Fibroblast of lung (primary cell): ENCODE measurements around the gene KLHL17.

ENCODE experiments used
- EZH2 ChIP-seq: IDR thresholded peaks from 2 replicates; pipeline ENCODE4 v1.5.1; 2012; ENCODE audit warnings: low read length, control low read depth, mild to moderate bottlenecking; ENCODE audit errors: missing control alignments
- TF ChIP-seq, protein P1 (sequence below), 2 donors: IDR thresholded peaks in 1 of 2; conservative IDR thresholded peaks in 1 of 2; 1 replicate in 1 of 2; 2 replicates in 1 of 2; pipeline ENCODE4 v1.5.1; 2011 to 2012; ENCODE audit warnings: low read length in 2 of 2, control low read depth in 1 of 2, inconsistent platforms in 1 of 2, low read depth in 1 of 2, mild to moderate bottlenecking in 1 of 2

DNA sequence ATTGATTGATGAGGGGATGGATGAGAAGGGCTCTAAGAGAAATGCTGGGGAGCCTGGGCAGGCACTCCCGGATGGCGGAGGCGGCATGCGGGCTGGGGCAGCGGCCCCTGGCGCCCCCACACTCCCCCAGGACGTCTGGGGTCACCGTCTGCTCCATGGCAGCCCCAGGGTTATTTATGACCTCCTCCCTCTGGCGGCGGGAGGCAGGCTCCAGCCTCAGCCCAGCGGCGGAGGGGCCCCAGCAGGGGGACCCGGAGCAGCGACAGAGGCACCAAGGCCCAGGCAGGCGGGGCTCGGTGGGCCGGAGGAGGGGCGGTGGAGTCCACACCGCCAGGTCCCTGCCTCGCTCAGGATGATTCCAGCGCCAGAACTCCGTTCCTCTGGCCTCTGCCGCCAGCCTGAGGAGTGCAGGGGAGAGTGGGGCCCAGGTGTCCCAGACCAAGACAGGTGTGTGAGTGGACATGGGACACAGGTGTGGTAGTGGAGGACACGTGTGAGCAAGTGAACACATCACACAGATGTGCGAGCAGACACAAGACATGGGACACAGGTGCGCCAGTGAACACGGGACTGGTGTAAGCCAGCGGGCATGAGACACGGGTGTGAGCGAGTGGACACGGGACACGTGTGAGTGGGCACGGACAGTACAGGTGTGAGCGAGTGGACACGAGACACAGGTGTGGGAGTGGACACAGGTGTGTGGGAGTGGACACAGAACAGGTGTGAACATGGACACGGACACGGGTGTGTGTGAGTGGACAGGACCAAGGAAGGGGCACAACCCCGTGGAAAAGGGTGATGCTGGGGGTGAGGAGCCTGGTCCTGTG, 39.2 kb upstream of the KLHL17 start:
- TF ChIP-seq, protein P1, sequence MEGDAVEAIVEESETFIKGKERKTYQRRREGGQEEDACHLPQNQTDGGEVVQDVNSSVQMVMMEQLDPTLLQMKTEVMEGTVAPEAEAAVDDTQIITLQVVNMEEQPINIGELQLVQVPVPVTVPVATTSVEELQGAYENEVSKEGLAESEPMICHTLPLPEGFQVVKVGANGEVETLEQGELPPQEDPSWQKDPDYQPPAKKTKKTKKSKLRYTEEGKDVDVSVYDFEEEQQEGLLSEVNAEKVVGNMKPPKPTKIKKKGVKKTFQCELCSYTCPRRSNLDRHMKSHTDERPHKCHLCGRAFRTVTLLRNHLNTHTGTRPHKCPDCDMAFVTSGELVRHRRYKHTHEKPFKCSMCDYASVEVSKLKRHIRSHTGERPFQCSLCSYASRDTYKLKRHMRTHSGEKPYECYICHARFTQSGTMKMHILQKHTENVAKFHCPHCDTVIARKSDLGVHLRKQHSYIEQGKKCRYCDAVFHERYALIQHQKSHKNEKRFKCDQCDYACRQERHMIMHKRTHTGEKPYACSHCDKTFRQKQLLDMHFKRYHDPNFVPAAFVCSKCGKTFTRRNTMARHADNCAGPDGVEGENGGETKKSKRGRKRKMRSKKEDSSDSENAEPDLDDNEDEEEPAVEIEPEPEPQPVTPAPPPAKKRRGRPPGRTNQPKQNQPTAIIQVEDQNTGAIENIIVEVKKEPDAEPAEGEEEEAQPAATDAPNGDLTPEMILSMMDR (conservative IDR thresholded peaks at IDR 0.05 in 1 of 2, IDR thresholded peaks at IDR 0.05 in 1 of 2; ENCODE audit: low read depth in 1 of 2, low read length in 2 of 2) = peak; percentile 44
- no peak for TF ChIP-seq EZH2
